Thyroid gland (tissue), 4 donors: ENCODE data around the gene RPS6KL1. TPM values are rescaled to one million over a fixed set of nuclear protein-coding genes. Genes with fewer than 3 reads are reported as not detected.

Source experiments
- DNase-seq, 2 donors: peaks; one replicate each; pipeline ENCODE4 v3.0.0-alpha.2; 2019
- H3K27ac ChIP-seq, 3 donors: fragments of 200-600 bp; sonication (generic); 1 replicate in 2 of 3; 2 replicates in 1 of 3; pipeline ENCODE4 v1.5.1; 2016 to 2019; ENCODE audit warnings: mild to moderate bottlenecking in 1 of 3, moderate library complexity in 1 of 3
- H3K27me3 ChIP-seq: fragments of 200-600 bp; sonication (generic); one replicate; pipeline ENCODE4 v1.5.1; 2019
- H3K36me3 ChIP-seq, 2 donors: fragments of 200-600 bp; sonication (generic); one replicate each; pipeline ENCODE4 v1.5.1; 2016 to 2019
- H3K4me1 ChIP-seq, 2 donors: fragments of 200-600 bp; sonication (generic); one replicate each; pipeline ENCODE4 v1.5.1; 2017 to 2019
- H3K4me3 ChIP-seq, 3 donors: fragments of 200-600 bp; sonication (generic); replicated peaks in 1 of 3; 1 replicate in 2 of 3; 2 replicates in 1 of 3; pipeline ENCODE4 v1.5.1; 2016; ENCODE audit warnings: mild to moderate bottlenecking in 1 of 3
- H3K9me3 ChIP-seq: fragments of 200-600 bp; sonication (generic); one replicate; pipeline ENCODE4 v1.5.1; 2017
- CTCF ChIP-seq, 6 experiments: fragments of 200-600 bp in 3 of 6; fragments of 450-650 bp in 3 of 6; sonication (generic) in 3 of 6; IDR thresholded peaks; one replicate each; pipeline ENCODE4 v1.5.1; 2016 to 2019; ENCODE audit warnings: antibody characterized with exemption in 6 of 6, mild to moderate bottlenecking in 2 of 6, inconsistent platforms in 1 of 6, moderate library complexity in 1 of 6
- POLR2A ChIP-seq, 2 donors: fragments of 450-650 bp; IDR thresholded peaks; one replicate each; pipeline ENCODE4 v1.6.1; 2017; ENCODE audit warnings: antibody characterized with exemption in 2 of 2, mild to moderate bottlenecking in 2 of 2, moderate library complexity in 1 of 2
- WGBS, 2 donors: methylation state at CpG; one replicate each; pipeline ENCODE4 v1.1.5; 2017; 5-methylcytosine and 5-hydroxymethylcytosine counted together
- intact Hi-C: fragments of 100-400 bp; cut with DNase I; formaldehyde crosslinking; loops from one replicate; pipeline ENCODE4 v1.15.1; 2023
- total RNA-seq, 4 donors: library from RNA; depleted of rRNA; stranded (reverse); fragments of >200 nt; gene quantifications; one replicate each; pipeline ENCODE4 v1.2.3, GENCODE V29; 2016

The RPS6KL1 gene
- total RNA-seq, 4 donors from 2014 or later = 5.7 to 16.4 (median 9.5) TPM

- intact Hi-C loops = loop anchor here (10.0 kb wide), 1 partner anchor 169 kb away; no protein-coding TSS in a partner anchor
- Histone ChIP-seq H3K27ac (peak overlapping the region in 1 of 3 donors; percentile 18), H3K4me1 (peaks cover 17 to 28% of the 10 kb centered on the region in 2 donors), H3K9me3 (no peaks in the 10 kb centered on the region), H3K4me3 (no peak overlapping the region), H3K27me3 (no peaks in the 10 kb centered on the region), H3K36me3 (no peaks in the 10 kb centered on the region)
- 68 to 94% methylated on average over 4 of the region's 4 CpGs for WGBS, 2 donors
- no peak for TF ChIP-seq CTCF (IDR thresholded peaks at IDR 0.05)
- TF ChIP-seq POLR2A (IDR thresholded peaks at IDR 0.05) = no peak
- DNase-seq = no peak
These were observed 7.6 kb downstream of the RPS6KL1 start for GRCh38 chr14:74915426-74915825.

GRCh38 chr14:74913986-74914573 is 9.0 kb downstream of the RPS6KL1 start:
- intact Hi-C loops = loop anchor here (10.0 kb wide), 1 partner anchor 171 kb away; no protein-coding TSS in a partner anchor

GRCh38 chr14:74913393-74913910 is 9.6 kb downstream of the RPS6KL1 start:
- Histone ChIP-seq H3K4me3 (no peak overlapping the region), H3K4me1 (peaks cover 17 to 26% of the 10 kb centered on the region in 2 donors), H3K36me3 (no peaks in the 10 kb centered on the region), H3K9me3 (no peaks in the 10 kb centered on the region), H3K27me3 (no peaks in the 10 kb centered on the region), H3K27ac (no peak overlapping the region)
- intact Hi-C loops = loop anchor here (10.0 kb wide), 1 partner anchor 171 kb away; no protein-coding TSS in a partner anchor
- 57 to 74% methylated on average over 5 of the region's 5 CpGs for WGBS, 2 donors
- TF ChIP-seq POLR2A (IDR thresholded peaks at IDR 0.05) (no peak), CTCF (IDR thresholded peaks at IDR 0.05) (no peak)
- DNase-seq = no peak

More at GRCh38 chr14:74913986-74914573, 9.0 kb downstream of the RPS6KL1 start:
- 32 to 71% methylated on average over 3 to 6 of the region's 6 CpGs for WGBS, 2 donors
- H3K4me1 ChIP-seq = peaks cover 17 to 28% of the 10 kb centered on the region in 2 donors
- peak; percentile 43 to 86 (median 80) for TF ChIP-seq CTCF (IDR thresholded peaks at IDR 0.05)
- TF ChIP-seq POLR2A (IDR thresholded peaks at IDR 0.05) = no peak
- H3K36me3 ChIP-seq = no peaks in the 10 kb centered on the region
- H3K27me3 ChIP-seq = no peaks in the 10 kb centered on the region
- no peaks in the 10 kb centered on the region for H3K9me3 ChIP-seq
- H3K4me3 ChIP-seq = no peak overlapping the region
- DNase-seq = peak; percentile 79 to 85
- peak overlapping the region in 2 of 3 donors; percentile 15 to 40 for H3K27ac ChIP-seq

GRCh38 chr14:74912801-74913200 is 10.3 kb downstream of the RPS6KL1 start:
- Histone ChIP-seq H3K27ac (no peak overlapping the region), H3K4me3 (no peak overlapping the region), H3K36me3 (no peaks in the 10 kb centered on the region), H3K9me3 (no peaks in the 10 kb centered on the region), H3K4me1 (peaks cover 12 to 24% of the 10 kb centered on the region in 2 donors), H3K27me3 (no peaks in the 10 kb centered on the region)
- intact Hi-C loops = loop anchor here (10.0 kb wide), 1 partner anchor 172 kb away; no protein-coding TSS in a partner anchor
- no peak for DNase-seq
- TF ChIP-seq CTCF (IDR thresholded peaks at IDR 0.05) (no peak), POLR2A (IDR thresholded peaks at IDR 0.05) (no peak)
- WGBS, 2 donors = 94 to 98% methylated on average over 9 to 10 of the region's 10 CpGs

GRCh38 chr14:74912111-74912510 is 10.9 kb downstream of the RPS6KL1 start:
- TF ChIP-seq POLR2A (IDR thresholded peaks at IDR 0.05) = no peak
- no peak for TF ChIP-seq CTCF (IDR thresholded peaks at IDR 0.05)
- no peaks in the 10 kb centered on the region for H3K9me3 ChIP-seq
- peaks cover 10 to 24% of the 10 kb centered on the region in 2 donors for H3K4me1 ChIP-seq
- DNase-seq = no peak
- 80 to 90% methylated on average over 2 to 6 of the region's 6 CpGs for WGBS, 2 donors
- no peak overlapping the region for H3K27ac ChIP-seq
- no peaks in the 10 kb centered on the region for H3K27me3 ChIP-seq
- H3K36me3 ChIP-seq = no peaks in the 10 kb centered on the region
- H3K4me3 ChIP-seq = no peak overlapping the region
- intact Hi-C loops = loop anchor here (10.0 kb wide), 1 partner anchor 173 kb away; no protein-coding TSS in a partner anchor
